ENCODE results near the gene DAG1.

DAG1 gene

GRCh38 chr3:49556500-49557275, 86.6 kb downstream of the DAG1 start:
- no peak for DNase-seq (ENCODE audit: extremely low read depth, low read depth)
- TF ChIP-seq CTCF (IDR thresholded peaks at IDR 0.05; ENCODE audit: low read depth, low read length), result no peak

GRCh38 chr3:49563040-49563578, 93.0 kb downstream of the DAG1 start:
- no peak for TF ChIP-seq CTCF (IDR thresholded peaks at IDR 0.05; ENCODE audit: low read depth, low read length)
- DNase-seq (ENCODE audit: extremely low read depth, low read depth), result no peak

GRCh38 chr3:49563766-49564165, 93.7 kb downstream of the DAG1 start:
- TF ChIP-seq CTCF (IDR thresholded peaks at IDR 0.05; ENCODE audit: low read depth, low read length), result no peak
- DNase-seq (ENCODE audit: extremely low read depth, low read depth), result no peak

- DNase-seq (ENCODE audit: extremely low read depth, low read depth), result no peak
- peak; percentile 16 for TF ChIP-seq CTCF (IDR thresholded peaks at IDR 0.05; ENCODE audit: low read depth, low read length)
Measured at GRCh38 chr3:49566312-49566711, 96.2 kb downstream of the DAG1 start.

GRCh38 chr3:49567406-49567805, 97.3 kb downstream of the DAG1 start:
- TF ChIP-seq CTCF (IDR thresholded peaks at IDR 0.05; ENCODE audit: low read depth, low read length), result no peak
- DNase-seq (ENCODE audit: extremely low read depth, low read depth), result no peak

- no peak for TF ChIP-seq CTCF (IDR thresholded peaks at IDR 0.05; ENCODE audit: low read depth, low read length)
- DNase-seq (ENCODE audit: extremely low read depth, low read depth), result no peak
Measured at GRCh38 chr3:49568965-49569364, 98.9 kb downstream of the DAG1 start.

GRCh38 chr3:49570028-49570654, 100.1 kb downstream of the DAG1 start:
- no peak for TF ChIP-seq CTCF (IDR thresholded peaks at IDR 0.05; ENCODE audit: low read depth, low read length)
- DNase-seq (ENCODE audit: extremely low read depth, low read depth), result no peak

Data from AG09319 (cell line).